GM13976 (cell line): ENCODE results near the gene COL9A3.

Experiments
- DNase-seq: peaks from one replicate; pipeline ENCODE4 v3.0.0; 2012; ENCODE audit warnings: low spot score
- CTCF ChIP-seq: IDR thresholded peaks from 2 replicates; pipeline ENCODE4 v1.5.1; 2012; ENCODE audit warnings: borderline replicate concordance, mild to moderate bottlenecking; ENCODE audit not compliant: insufficient read depth; ENCODE audit errors: extremely low read depth, missing control alignments, control extremely low read depth
- in situ Hi-C: fragments of 300-500 bp; cut with MboI; formaldehyde crosslinking; loops from one replicate; pipeline ENCODE4 v1.12.0; 2022; ENCODE audit warnings: low sequenced_read_pairs, mixed read lengths, inconsistent platforms; ENCODE audit not compliant: unreplicated experiment

Gene COL9A3

GRCh38 chr20:62770916-62771315 lies 45.9 kb upstream of the COL9A3 start:
- no peak for TF ChIP-seq CTCF
- in situ Hi-C loops: no loop called here
- no peak for DNase-seq

GRCh38 chr20:62771396-62772102 lies 45.3 kb upstream of the COL9A3 start:
- TF ChIP-seq CTCF: no peak
- no peak for DNase-seq
- in situ Hi-C loops: no loop called here

- in situ Hi-C loops: no loop called here
- no peak for DNase-seq
- no peak for TF ChIP-seq CTCF
These were observed 44.7 kb upstream of the COL9A3 start for GRCh38 chr20:62772103-62772611.

- DNase-seq: no peak
- no peak for TF ChIP-seq CTCF
- in situ Hi-C loops: no loop called here
These were observed 44.2 kb upstream of the COL9A3 start for GRCh38 chr20:62772619-62772989.

GRCh38 chr20:62772990-62773844 lies 43.6 kb upstream of the COL9A3 start:
- in situ Hi-C loops: no loop called here
- TF ChIP-seq CTCF: no peak
- no peak for DNase-seq

- in situ Hi-C loops: no loop called here
- no peak for TF ChIP-seq CTCF
- DNase-seq: no peak
These were observed 42.8 kb upstream of the COL9A3 start for GRCh38 chr20:62773845-62774714.
